Esophagus muscularis mucosa (tissue), 3 donors: ENCODE results near the gene DVL1.
A peak's percentile ranks its signal among the peaks of the same experiment; 100 is the strongest.

Source experiments
- CTCF ChIP-seq, 3 experiments: fragments of 200-600 bp in 2 of 3; fragments of 450-650 bp in 1 of 3; sonication (generic) in 2 of 3; IDR thresholded peaks; one replicate each; pipeline ENCODE4 v1.5.1; 2017 to 2019; ENCODE audit warnings: antibody characterized with exemption in 3 of 3, mild to moderate bottlenecking in 2 of 3, moderate library complexity in 1 of 3
- POLR2A ChIP-seq: fragments of 450-650 bp; IDR thresholded peaks from one replicate; pipeline ENCODE4 v1.6.1; 2017; ENCODE audit warnings: antibody characterized with exemption, moderate library complexity, mild to moderate bottlenecking, low read depth
- POLR2AphosphoS5 ChIP-seq, 2 donors: sonication (generic); formaldehyde crosslinking; IDR thresholded peaks; one replicate each; pipeline ENCODE4 v1.6.1; 2017; ENCODE audit warnings: antibody characterized with exemption in 2 of 2

DNA sequence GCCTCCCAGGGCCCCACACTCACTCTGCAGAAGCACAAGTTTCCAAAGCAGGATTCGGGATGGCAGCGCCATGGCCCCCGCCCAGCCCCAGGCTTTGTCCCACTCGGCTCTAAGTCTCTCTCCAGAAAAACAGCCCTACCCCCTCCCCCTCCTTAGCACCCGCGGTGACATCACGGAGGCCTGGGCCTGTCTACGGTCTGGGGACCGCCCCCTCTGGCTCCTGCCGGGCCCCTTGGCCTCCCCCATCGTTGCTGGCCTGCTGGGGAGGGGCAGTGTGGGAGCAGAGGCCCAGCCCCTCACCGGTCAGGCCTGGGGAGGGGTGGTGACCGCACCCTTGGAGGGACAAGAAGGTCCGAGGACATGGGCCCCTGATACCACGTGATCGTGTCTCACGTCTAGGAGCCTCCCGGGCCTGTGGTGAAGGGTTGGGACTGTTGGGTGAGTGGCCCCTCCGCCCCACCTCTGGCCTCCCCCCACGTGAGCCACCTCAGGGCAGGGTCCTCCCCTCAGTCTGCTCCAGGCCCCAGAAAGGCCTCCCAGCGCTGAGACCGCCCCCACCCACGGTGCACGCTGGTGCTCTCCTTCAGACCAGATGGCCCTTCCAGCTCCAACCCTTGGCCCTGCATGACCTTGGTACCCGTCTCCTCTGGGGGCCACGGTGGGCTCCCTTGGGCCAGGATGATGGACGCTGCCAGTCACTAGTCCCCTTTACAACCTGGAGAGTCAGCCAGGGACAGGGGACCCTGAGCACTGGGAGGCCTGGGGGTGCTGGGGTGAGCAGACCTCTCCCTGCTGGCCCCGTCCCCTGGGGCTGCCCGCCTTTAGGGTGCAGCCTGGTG lies 9.4 kb upstream of the DVL1 start, which contains the start of gene MXRA8:
- TF ChIP-seq CTCF (IDR thresholded peaks at IDR 0.05) (no peak), POLR2A (no peak), POLR2AphosphoS5 (IDR thresholded peaks at IDR 0.05) (peak; percentile 42 to 71)
